ENCODE results near the gene WDSUB1.

WDSUB1 gene

DNA sequence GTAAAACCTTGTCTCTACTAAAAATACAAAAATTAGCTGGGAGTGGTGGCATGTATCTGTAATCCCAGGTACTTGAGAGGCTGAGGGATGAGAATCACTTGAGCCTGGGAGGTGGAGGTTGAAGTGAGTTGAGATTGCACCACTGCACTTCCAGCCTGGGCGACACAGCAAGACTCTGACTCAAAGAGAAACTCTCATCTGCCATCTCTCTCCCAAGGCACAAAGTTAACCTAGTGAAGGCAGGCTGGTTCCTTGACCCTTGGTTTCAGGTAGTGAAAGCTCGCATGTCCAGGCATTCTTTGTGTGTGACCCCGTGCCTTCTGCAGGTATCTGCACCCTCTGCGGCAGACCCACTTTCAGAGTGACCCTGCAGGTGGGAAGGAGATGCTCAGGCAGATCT is 100.0 kb downstream of the WDSUB1 start:
- TF ChIP-seq, protein P1, sequence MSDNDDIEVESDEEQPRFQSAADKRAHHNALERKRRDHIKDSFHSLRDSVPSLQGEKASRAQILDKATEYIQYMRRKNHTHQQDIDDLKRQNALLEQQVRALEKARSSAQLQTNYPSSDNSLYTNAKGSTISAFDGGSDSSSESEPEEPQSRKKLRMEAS (IDR thresholded peaks at IDR 0.05; ENCODE audit: low read depth, low read length), result no peak
- no peak for TF ChIP-seq CTCF (IDR thresholded peaks at IDR 0.05; ENCODE audit: low read depth, low read length)

More for the DNA sequence above, 100.0 kb downstream of the WDSUB1 start:
- H3K4me3 ChIP-seq (ENCODE audit: low read depth, low read length), result no peak overlapping the region
- no peak for DNase-seq (ENCODE audit: low read depth)
